GM13977 (cell line): ENCODE results near the gene ELAVL3.

Experiments used
- DNase-seq: peaks from one replicate; pipeline ENCODE4 v3.0.0; 2012; ENCODE audit warnings: low spot score
- CTCF ChIP-seq: IDR thresholded peaks from 2 replicates; pipeline ENCODE4 v1.5.1; 2012; ENCODE audit warnings: mild to moderate bottlenecking, control low read depth; ENCODE audit not compliant: insufficient read depth; ENCODE audit errors: extremely low read depth, missing control alignments
- in situ Hi-C: fragments of 300-500 bp; cut with MboI; formaldehyde crosslinking; loops from one replicate; pipeline ENCODE4 v1.12.0; 2022; ENCODE audit warnings: low sequenced_read_pairs, low pct_unique_long_range_greater_than_20kb, mixed read lengths, inconsistent platforms; ENCODE audit not compliant: unreplicated experiment

ELAVL3 gene

GRCh38 chr19:11451871-11452619, 28.8 kb downstream of the ELAVL3 start:
- peak; percentile 87 for DNase-seq
- in situ Hi-C loops, result no loop called here
- TF ChIP-seq CTCF, result no peak

GRCh38 chr19:11451327-11451870, 29.4 kb downstream of the ELAVL3 start:
- no peak for DNase-seq
- no peak for TF ChIP-seq CTCF
- in situ Hi-C loops, result no loop called here

- no peak for TF ChIP-seq CTCF
- DNase-seq, result no peak
- in situ Hi-C loops, result no loop called here
Measured at GRCh38 chr19:11450570-11451326, 30.1 kb downstream of the ELAVL3 start.

GRCh38 chr19:11448923-11449554, 31.8 kb downstream of the ELAVL3 start:
- in situ Hi-C loops, result no loop called here
- TF ChIP-seq CTCF, result no peak
- no peak for DNase-seq

GRCh38 chr19:11448410-11448809, 32.4 kb downstream of the ELAVL3 start:
- no peak for DNase-seq
- no peak for TF ChIP-seq CTCF
- in situ Hi-C loops, result no loop called here
